CD4-positive, alpha-beta memory T cell (primary cell): ENCODE results near the gene PKN1. TPM values are rescaled to one million over a fixed set of nuclear protein-coding genes. Genes with fewer than 3 reads are reported as not detected.

Experiments
- CTCF ChIA-PET: fragments of 350-600 bp; sonication (Branson Sonifier 250); formaldehyde crosslinking; loops from one replicate; lab custom pipeline; 2021; ENCODE audit warnings: inconsistent platforms; ENCODE audit not compliant: partially characterized antibody; lab: Charles Lee
- POLR2A ChIA-PET: fragments of 350-600 bp; sonication (Branson Sonifier 250); formaldehyde crosslinking; loops from one replicate; lab custom pipeline; 2021; ENCODE audit not compliant: partially characterized antibody; lab: Charles Lee
- DNase-seq, 5 donors: peaks; one replicate each; pipeline versions ENCODE4 v3.0.0 to v3.0.0-alpha.2; 2020 to 2022; ENCODE audit warnings: mixed read lengths in 1 of 5
- H3K27ac ChIP-seq: one replicate; pipeline ENCODE4 v1.7.0; 2013; ENCODE audit warnings: low read depth, low read length
- H3K27me3 ChIP-seq: 2 replicates; pipeline ENCODE4 v1.7.0; 2013; ENCODE audit warnings: mild to moderate bottlenecking, low read length, moderate library complexity; ENCODE audit not compliant: insufficient read depth
- H3K36me3 ChIP-seq: 2 replicates; pipeline ENCODE4 v1.7.0; 2013; ENCODE audit warnings: mild to moderate bottlenecking, low read length, moderate library complexity; ENCODE audit not compliant: insufficient read depth
- H3K4me1 ChIP-seq: 2 replicates; pipeline ENCODE4 v1.7.0; 2013; ENCODE audit warnings: mild to moderate bottlenecking, low read length, moderate library complexity; ENCODE audit not compliant: insufficient read depth
- H3K4me3 ChIP-seq, 2 donors: one replicate each; pipeline ENCODE4 v1.7.0; 2013; ENCODE audit warnings: low read length in 2 of 2, mild to moderate bottlenecking in 1 of 2
- H3K9me3 ChIP-seq, 2 donors: one replicate each; pipeline ENCODE4 v1.7.0; 2013; ENCODE audit warnings: low read length in 2 of 2, control low read depth in 1 of 2; ENCODE audit not compliant: control insufficient read depth in 1 of 2
- H3K27ac Mint-ChIP-seq, 7 donors: one replicate each; pipeline ENCODE4 v1.8.0; 2020 to 2021; ENCODE audit warnings: mixed read lengths in 7 of 7, mild to moderate bottlenecking in 6 of 7, inconsistent platforms in 3 of 7, moderate library complexity in 3 of 7
- H3K27me3 Mint-ChIP-seq, 2 donors: one replicate each; pipeline ENCODE4 v1.8.0; 2020 to 2021; ENCODE audit warnings: mixed read lengths in 2 of 2
- H3K36me3 Mint-ChIP-seq, 2 donors: one replicate each; pipeline ENCODE4 v1.8.0; 2020 to 2021; ENCODE audit warnings: mixed read lengths in 2 of 2, inconsistent platforms in 1 of 2, mild to moderate bottlenecking in 1 of 2
- H3K4me1 Mint-ChIP-seq, 4 donors: one replicate each; pipeline ENCODE4 v1.8.0; 2020 to 2021; ENCODE audit warnings: mixed read lengths in 4 of 4, mild to moderate bottlenecking in 1 of 4
- H3K4me3 Mint-ChIP-seq, 8 donors: one replicate each; pipeline ENCODE4 v1.8.0; 2020 to 2021; ENCODE audit warnings: mixed read lengths in 8 of 8, mild to moderate bottlenecking in 7 of 8, moderate library complexity in 6 of 8, inconsistent platforms in 3 of 8
- H3K9me3 Mint-ChIP-seq, 8 donors: one replicate each; pipeline ENCODE4 v1.8.0; 2020 to 2021; ENCODE audit warnings: mixed read lengths in 8 of 8, mild to moderate bottlenecking in 5 of 8, inconsistent platforms in 3 of 8, moderate library complexity in 1 of 8
- intact Hi-C: fragments of 100-400 bp; cut with micrococcal nuclease; formaldehyde crosslinking; loops from one replicate; pipeline ENCODE4 v1.15.1; 2023
- polyA plus RNA-seq, 2 donors: library from polyadenylated mRNA; unstranded; fragments of 300-500 nt; fragmentation: Illumina TruSeq; gene quantifications; one replicate each; pipeline ENCODE4 v1.2.3, GENCODE V29; 2021
- total RNA-seq, 2 experiments: library from RNA; stranded (reverse); gene quantifications; one replicate each; pipeline ENCODE4 v1.2.3, GENCODE V29; 2021

Gene PKN1
- total and polyA plus RNA-seq, 4 experiments from 2014 or later: 41.5 to 205 (median 138) TPM

DNA sequence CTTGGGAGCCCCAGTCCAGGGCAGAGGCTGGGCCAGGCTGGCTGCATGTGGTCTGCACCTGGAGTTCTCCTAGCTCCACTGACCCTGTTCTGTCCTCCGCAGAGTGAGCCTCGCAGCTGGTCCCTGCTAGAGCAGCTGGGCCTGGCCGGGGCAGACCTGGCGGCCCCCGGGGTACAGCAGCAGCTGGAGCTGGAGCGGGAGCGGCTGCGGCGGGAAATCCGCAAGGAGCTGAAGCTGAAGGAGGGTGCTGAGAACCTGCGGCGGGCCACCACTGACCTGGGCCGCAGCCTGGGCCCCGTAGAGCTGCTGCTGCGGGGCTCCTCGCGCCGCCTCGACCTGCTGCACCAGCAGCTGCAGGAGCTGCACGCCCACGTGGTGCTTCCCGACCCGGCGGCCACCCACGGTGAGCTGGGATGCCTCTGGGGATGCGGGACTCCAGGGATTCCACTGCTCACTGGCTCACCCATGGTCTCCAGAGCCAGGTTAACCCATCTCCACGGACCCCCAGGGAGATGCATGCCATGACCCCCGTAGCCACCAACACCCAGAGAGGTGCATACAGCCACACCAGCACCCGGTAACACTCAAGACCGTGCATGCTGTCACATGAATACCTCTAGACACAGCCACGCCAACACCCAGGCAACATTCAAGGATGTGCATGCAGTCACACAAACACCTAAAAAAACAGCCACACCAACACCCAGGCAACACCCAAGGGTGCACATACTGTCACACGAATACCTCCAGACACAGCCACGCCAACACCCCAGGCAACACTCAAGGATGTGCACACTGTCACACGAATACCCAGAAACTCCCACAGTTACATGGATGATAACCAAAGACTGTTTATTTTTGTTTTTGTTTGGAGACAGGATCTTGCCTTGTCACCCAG lies 8.2 kb downstream of the PKN1 start:
- H3K4me1 Mint-ChIP-seq: peaks cover 25 to 67% (median 44%) of the 10 kb centered on the region in 4 donors
- intact Hi-C loops: no loop called here
- POLR2A ChIA-PET: interaction anchor here (0.6 to 2.6 kb wide), 6 partner anchors 9 to 66 kb away, joined by 3 to 12 read pairs (median 4); no protein-coding TSS in a partner anchor

DNA sequence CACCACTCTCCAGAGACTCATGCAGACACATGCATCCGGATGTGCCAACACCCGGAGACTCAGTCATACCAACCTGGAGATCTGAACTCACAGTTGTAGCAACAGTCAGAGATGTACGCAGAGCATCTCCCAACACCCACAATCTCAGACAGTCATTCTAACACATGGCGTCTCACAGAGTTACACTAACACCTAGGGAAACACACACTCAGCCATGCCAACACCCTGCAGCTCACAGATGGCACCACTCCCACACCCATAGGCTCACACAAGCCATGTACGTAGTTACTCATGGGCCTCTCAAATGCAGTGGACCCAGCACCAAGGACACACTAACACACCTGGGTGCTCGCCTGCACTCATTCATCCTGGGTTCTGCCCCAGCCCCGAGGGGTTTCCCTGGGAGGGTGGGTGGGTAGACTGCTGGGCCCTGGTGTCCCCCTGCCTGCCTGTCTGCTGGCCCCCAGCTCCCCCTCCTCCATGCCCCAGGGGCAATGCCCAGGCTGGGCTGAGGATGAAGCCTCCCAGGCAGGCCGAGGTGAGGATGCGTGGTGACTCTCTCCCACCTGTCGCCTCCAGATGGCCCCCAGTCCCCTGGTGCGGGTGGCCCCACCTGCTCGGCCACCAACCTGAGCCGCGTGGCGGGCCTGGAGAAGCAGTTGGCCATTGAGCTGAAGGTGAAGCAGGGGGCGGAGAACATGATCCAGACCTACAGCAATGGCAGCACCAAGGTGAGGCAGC lies 10.0 kb downstream of the PKN1 start:
- peaks cover 47% of the 10 kb centered on the region for H3K4me1 ChIP-seq
- H3K36me3 Mint-ChIP-seq: peaks cover 47 to 52% of the 10 kb centered on the region in 2 donors

More for the DNA sequence above, 8.2 kb downstream of the PKN1 start:
- peaks cover 37 to 43% of the 10 kb centered on the region in 2 donors for H3K36me3 Mint-ChIP-seq
- Histone ChIP-seq H3K36me3 (peaks cover 38% of the 10 kb centered on the region), H3K27ac (peak overlapping the region; percentile 77), H3K4me3 (peak overlapping the region; percentile 70 to 86), H3K9me3 (no peaks in the 10 kb centered on the region), H3K27me3 (no peaks in the 10 kb centered on the region), H3K4me1 (peaks cover 52% of the 10 kb centered on the region)
- peak overlapping the region; percentile 52 to 98 (median 94) for H3K4me3 Mint-ChIP-seq
- no peaks in the 10 kb centered on the region for H3K27me3 Mint-ChIP-seq
- DNase-seq: no peak
- H3K9me3 Mint-ChIP-seq: no peaks in the 10 kb centered on the region
- peak overlapping the region in 6 of 7 donors; percentile 27 to 97 (median 94) for H3K27ac Mint-ChIP-seq
- CTCF ChIA-PET: interaction anchor here (0.9 to 1.5 kb wide), 3 partner anchors 9 to 58 kb away, joined by 3 read pairs; no protein-coding TSS in a partner anchor

DNA sequence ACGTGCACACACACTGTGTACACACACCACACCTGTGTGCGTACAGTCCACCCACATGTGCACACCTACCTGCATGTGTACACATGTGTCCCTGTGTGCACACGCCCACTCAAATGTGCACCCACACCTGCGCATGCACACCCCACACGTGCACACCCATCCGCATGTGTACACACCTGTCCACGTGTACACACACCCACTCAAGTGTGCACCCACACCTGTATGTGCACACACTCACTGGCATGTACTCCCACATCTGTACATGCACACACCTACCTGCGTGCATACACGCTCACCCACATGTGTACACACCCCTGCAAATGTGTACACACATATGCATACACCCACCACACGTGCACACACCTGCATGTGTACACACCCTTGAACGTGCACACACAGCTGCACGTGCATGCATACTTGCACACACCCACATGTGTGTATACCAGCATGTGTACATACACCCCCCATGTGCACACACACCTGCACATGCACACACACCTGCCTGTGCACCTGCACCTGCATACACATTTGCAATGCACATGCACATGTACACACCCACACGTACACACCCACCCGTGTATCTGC lies 10.6 kb downstream of the PKN1 start:
- Mint-ChIP-seq H3K36me3 (peaks cover 53 to 58% of the 10 kb centered on the region in 2 donors), H3K9me3 (no peaks in the 10 kb centered on the region), H3K4me1 (peaks cover 29 to 59% (median 34%) of the 10 kb centered on the region in 4 donors), H3K27me3 (no peaks in the 10 kb centered on the region), H3K27ac (no peak overlapping the region), H3K4me3 (no peak overlapping the region)
- no peaks in the 10 kb centered on the region for H3K27me3 ChIP-seq
- H3K4me3 ChIP-seq: no peak overlapping the region
- ChIA-PET CTCF (interaction anchor here (1.4 kb wide), 1 partner anchor 12 kb away, joined by 3 read pairs; no protein-coding TSS in a partner anchor), POLR2A (no interaction called here)
- peaks cover 49% of the 10 kb centered on the region for H3K4me1 ChIP-seq
- H3K36me3 ChIP-seq: peaks cover 55% of the 10 kb centered on the region
- no peak overlapping the region for H3K27ac ChIP-seq
- no peaks in the 10 kb centered on the region for H3K9me3 ChIP-seq
- no peak for DNase-seq
- intact Hi-C loops: no loop called here

More for the DNA sequence above, 10.0 kb downstream of the PKN1 start:
- Mint-ChIP-seq H3K27me3 (no peaks in the 10 kb centered on the region), H3K4me3 (peak overlapping the region in 6 of 8 donors; percentile 26 to 46 (median 37)), H3K9me3 (no peaks in the 10 kb centered on the region), H3K27ac (peak overlapping the region in 3 of 7 donors; percentile 27 to 69 (median 35)), H3K4me1 (peaks cover 27 to 60% (median 37%) of the 10 kb centered on the region in 4 donors)
- H3K36me3 ChIP-seq: peaks cover 49% of the 10 kb centered on the region
- DNase-seq: no peak
- ChIA-PET CTCF (no interaction called here), POLR2A (no interaction called here)
- H3K27ac ChIP-seq: no peak overlapping the region
- intact Hi-C loops: no loop called here
- H3K4me3 ChIP-seq: no peak overlapping the region
- H3K9me3 ChIP-seq: no peaks in the 10 kb centered on the region
- H3K27me3 ChIP-seq: no peaks in the 10 kb centered on the region

DNA sequence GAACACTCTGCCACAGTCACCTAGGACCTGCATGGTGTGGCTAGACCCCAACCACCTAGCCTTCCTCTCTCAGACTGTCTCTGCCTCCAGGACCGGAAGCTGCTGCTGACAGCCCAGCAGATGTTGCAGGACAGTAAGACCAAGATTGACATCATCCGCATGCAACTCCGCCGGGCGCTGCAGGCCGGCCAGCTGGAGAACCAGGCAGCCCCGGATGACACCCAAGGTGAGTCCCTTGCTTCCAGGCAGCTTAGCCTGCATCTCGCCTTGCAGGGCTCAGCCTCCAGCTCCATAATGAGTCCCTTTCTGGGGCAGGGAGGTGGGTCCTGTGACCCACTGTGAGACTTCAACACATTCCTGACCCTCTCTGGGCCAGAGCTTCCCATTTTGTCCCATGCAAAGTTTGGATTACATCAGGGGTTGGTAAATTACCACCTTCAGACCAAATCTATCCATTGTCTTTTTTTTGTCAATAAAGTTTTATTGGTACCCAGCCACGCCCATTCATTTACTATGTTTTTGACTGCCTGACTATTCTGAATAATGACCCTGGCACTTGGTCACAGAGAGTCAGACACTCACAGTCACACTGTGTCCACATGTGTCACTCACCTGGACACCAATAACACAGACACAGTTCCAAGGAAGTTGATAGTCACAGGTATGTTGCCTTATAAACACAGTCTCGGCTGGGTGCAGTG lies 13.4 kb downstream of the PKN1 start:
- H3K27me3 Mint-ChIP-seq: no peaks in the 10 kb centered on the region
- H3K36me3 Mint-ChIP-seq: peaks cover 63 to 68% of the 10 kb centered on the region in 2 donors
- Histone ChIP-seq H3K9me3 (no peaks in the 10 kb centered on the region), H3K36me3 (peaks cover 79% of the 10 kb centered on the region), H3K27me3 (no peaks in the 10 kb centered on the region), H3K27ac (no peak overlapping the region), H3K4me3 (no peak overlapping the region), H3K4me1 (peaks cover 21% of the 10 kb centered on the region)
- ChIA-PET CTCF (interaction anchor here (0.6 to 1.2 kb wide), 2 partner anchors 28 to 33 kb away, joined by 3 read pairs; no protein-coding TSS in a partner anchor), POLR2A (interaction anchor here (1.1 kb wide), 1 partner anchor 14 kb away, joined by 3 read pairs; the partner anchor contains the start of gene PKN1)
- no peak for DNase-seq
- H3K9me3 Mint-ChIP-seq: no peaks in the 10 kb centered on the region
- intact Hi-C loops: no loop called here
- peaks cover 20 to 47% (median 26%) of the 10 kb centered on the region in 4 donors for H3K4me1 Mint-ChIP-seq
- H3K27ac Mint-ChIP-seq: peak overlapping the region in 3 of 7 donors; percentile 27 to 60 (median 50)
- H3K4me3 Mint-ChIP-seq: peak overlapping the region in 1 of 8 donors; percentile 31

DNA sequence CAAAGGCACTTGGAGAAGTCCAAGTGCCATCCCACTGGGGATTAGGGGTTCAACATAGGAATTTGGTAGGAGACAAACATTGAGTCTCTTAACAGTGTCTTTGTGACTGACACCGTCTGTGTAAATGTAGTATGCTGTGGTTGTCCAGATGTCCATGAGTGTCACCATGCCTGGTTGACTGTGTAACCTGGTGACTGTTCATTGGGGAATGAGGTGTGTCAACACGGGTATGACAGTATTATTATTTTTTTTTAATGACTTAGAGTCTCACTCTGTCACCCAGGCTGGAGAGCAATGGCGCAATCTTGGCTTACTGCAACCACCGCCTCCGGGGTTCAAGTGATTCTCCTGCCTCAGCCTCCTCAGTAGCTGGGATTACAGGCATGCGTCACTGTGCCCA lies 16.2 kb downstream of the PKN1 start:
- ChIA-PET POLR2A (no interaction called here), CTCF (interaction anchor here (1.6 kb wide), 1 partner anchor 22 kb away, joined by 4 read pairs; no protein-coding TSS in a partner anchor)

DNA sequence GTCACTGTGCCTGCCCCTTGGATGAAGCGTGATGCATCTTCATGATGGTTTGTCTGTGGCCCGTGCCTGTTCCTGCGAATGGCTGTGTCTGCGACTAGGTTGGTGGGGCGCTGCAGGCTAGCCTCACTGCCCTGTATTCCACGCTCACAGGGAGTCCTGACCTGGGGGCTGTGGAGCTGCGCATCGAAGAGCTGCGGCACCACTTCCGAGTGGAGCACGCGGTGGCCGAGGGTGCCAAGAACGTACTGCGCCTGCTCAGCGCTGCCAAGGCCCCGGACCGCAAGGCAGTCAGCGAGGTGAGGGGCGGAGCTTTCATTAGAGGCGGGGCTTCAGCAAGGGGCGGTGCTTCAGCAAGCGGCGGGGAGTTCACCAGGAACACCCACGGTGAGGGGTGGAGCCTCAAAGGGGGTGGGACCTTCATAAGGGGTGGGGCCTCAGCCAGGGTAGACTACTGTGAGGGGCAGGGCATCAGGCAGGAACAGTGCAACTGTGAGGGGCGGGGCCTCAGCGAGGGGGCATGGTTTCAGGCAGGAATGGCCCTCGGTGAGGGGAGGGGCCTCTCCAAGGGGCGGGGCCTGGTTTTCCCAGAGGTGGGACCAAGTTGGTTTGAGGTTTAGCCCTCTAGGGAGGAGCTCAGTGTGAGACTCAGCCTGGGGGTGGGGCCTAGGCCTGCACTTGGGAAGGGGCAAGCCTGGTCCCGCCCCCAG lies 17.2 kb downstream of the PKN1 start:
- Mint-ChIP-seq H3K4me1 (peaks cover 10 to 22% (median 14%) of the 10 kb centered on the region in 4 donors), H3K4me3 (no peak overlapping the region), H3K9me3 (no peaks in the 10 kb centered on the region), H3K27ac (peak overlapping the region in 5 of 7 donors; percentile 24 to 74 (median 43)), H3K36me3 (peaks cover 45 to 65% of the 10 kb centered on the region in 2 donors), H3K27me3 (no peaks in the 10 kb centered on the region)
- Histone ChIP-seq H3K36me3 (peaks cover 71% of the 10 kb centered on the region), H3K4me1 (peaks cover 7% of the 10 kb centered on the region), H3K27ac (no peak overlapping the region), H3K27me3 (no peaks in the 10 kb centered on the region), H3K4me3 (no peak overlapping the region), H3K9me3 (no peaks in the 10 kb centered on the region)
- ChIA-PET POLR2A (interaction anchor here (0.8 kb wide), 1 partner anchor 22 kb away, joined by 3 read pairs; no protein-coding TSS in a partner anchor), CTCF (no interaction called here)
- intact Hi-C loops: no loop called here
- DNase-seq: peak; percentile 47 to 76 (median 50)

More for the DNA sequence above, 16.2 kb downstream of the PKN1 start:
- H3K4me1 ChIP-seq: peaks cover 11% of the 10 kb centered on the region
- no peaks in the 10 kb centered on the region for H3K27me3 Mint-ChIP-seq
- peak overlapping the region in 4 of 7 donors; percentile 59 to 83 (median 64) for H3K27ac Mint-ChIP-seq
- peak overlapping the region in 2 of 8 donors; percentile 7 to 59 for H3K4me3 Mint-ChIP-seq
- H3K27ac ChIP-seq: no peak overlapping the region
- peaks cover 51 to 63% of the 10 kb centered on the region in 2 donors for H3K36me3 Mint-ChIP-seq
- no peaks in the 10 kb centered on the region for H3K9me3 Mint-ChIP-seq
- no peak for DNase-seq
- intact Hi-C loops: no loop called here
- H3K36me3 ChIP-seq: peaks cover 70% of the 10 kb centered on the region
- H3K4me1 Mint-ChIP-seq: peaks cover 13 to 27% (median 18%) of the 10 kb centered on the region in 4 donors
- H3K4me3 ChIP-seq: no peak overlapping the region
- no peaks in the 10 kb centered on the region for H3K27me3 ChIP-seq
- no peaks in the 10 kb centered on the region for H3K9me3 ChIP-seq
